Panc1 (cell line): ENCODE measurements around the gene NKD1.

ENCODE experiments used
- CTCF ChIP-seq: fragments of 450-650 bp; IDR thresholded peaks from 2 replicates; pipeline ENCODE4 v1.5.1; 2017; ENCODE audit warnings: mild to moderate bottlenecking
- POLR2AphosphoS5 ChIP-seq: IDR thresholded peaks from 2 replicates; pipeline ENCODE4 v1.6.1; 2012; ENCODE audit warnings: mild to moderate bottlenecking, low read depth, low read length, moderate library complexity
- REST ChIP-seq, 2 experiments: IDR thresholded peaks; 2 replicates each; pipeline ENCODE4 v1.6.1; 2011 to 2012; ENCODE audit warnings: low read depth in 2 of 2, control low read depth in 1 of 2, low read length in 1 of 2, mild to moderate bottlenecking in 1 of 2, moderate library complexity in 1 of 2; ENCODE audit not compliant: insufficient read depth in 1 of 2
- TCF7L2 ChIP-seq: IDR thresholded peaks from 2 replicates; pipeline ENCODE4 v1.6.1; 2011; ENCODE audit warnings: mild to moderate bottlenecking, low read depth, low read length, inconsistent platforms

GRCh38 chr16:50642349-50642748, 94.2 kb downstream of the NKD1 start:
- TF ChIP-seq POLR2AphosphoS5 (no peak), CTCF (no peak), TCF7L2 (no peak), REST (IDR thresholded peaks at IDR 0.05; ENCODE audit: insufficient read depth in 1 of 2, low read depth in 2 of 2, low read length in 1 of 2) (no peak)
